Lung (tissue), 12 donors: ENCODE measurements around the gene BEAN1. TPM values are rescaled to one million over a fixed set of nuclear protein-coding genes. Genes with fewer than 3 reads are reported as not detected.

Source experiments
- ATAC-seq: fragments of 200-7000 bp; cut with Tn5 transposase; one replicate; pipeline ENCODE4 v1.9.1; 2020; ENCODE audit warnings: moderate number of reproducible peaks; ENCODE audit not compliant: insufficient read depth, low FRiP score
- DNase-seq, 3 donors: peaks; one replicate each; pipeline ENCODE4 v3.0.0-alpha.2; 2013 to 2017
- H3K27ac ChIP-seq, 2 donors: one replicate each; pipeline ENCODE4 v1.5.1; 2013; ENCODE audit warnings: mild to moderate bottlenecking in 2 of 2, moderate library complexity in 2 of 2, control low read depth in 1 of 2, inconsistent platforms in 1 of 2, low read depth in 1 of 2, low read length in 1 of 2
- H3K27me3 ChIP-seq, 3 donors: one replicate each; pipeline ENCODE4 v1.5.1; 2013; ENCODE audit warnings: low read length in 2 of 3; ENCODE audit not compliant: control insufficient read depth in 3 of 3, insufficient read depth in 3 of 3
- H3K36me3 ChIP-seq, 4 donors: one replicate each; pipeline ENCODE4 v1.5.1; 2013; ENCODE audit warnings: low read length in 4 of 4, mild to moderate bottlenecking in 1 of 4, moderate library complexity in 1 of 4; ENCODE audit not compliant: control insufficient read depth in 4 of 4, insufficient read depth in 4 of 4
- H3K4me1 ChIP-seq, 5 donors: one replicate each; pipeline ENCODE4 v1.5.1; 2013; ENCODE audit warnings: low read length in 5 of 5, mild to moderate bottlenecking in 2 of 5, moderate library complexity in 1 of 5; ENCODE audit not compliant: control insufficient read depth in 5 of 5, insufficient read depth in 5 of 5
- H3K4me3 ChIP-seq: one replicate; pipeline ENCODE4 v1.5.1; 2013; ENCODE audit warnings: mild to moderate bottlenecking, control low read depth, moderate library complexity
- H3K9ac ChIP-seq, 2 donors: one replicate each; pipeline ENCODE4 v1.5.1; 2013; ENCODE audit warnings: low read length in 2 of 2, control low read depth in 1 of 2; ENCODE audit not compliant: insufficient read depth in 1 of 2
- H3K9me3 ChIP-seq, 4 donors: one replicate each; pipeline ENCODE4 v1.5.1; 2013; ENCODE audit warnings: low read length in 3 of 4, mild to moderate bottlenecking in 1 of 4, moderate library complexity in 1 of 4; ENCODE audit not compliant: control insufficient read depth in 4 of 4, insufficient read depth in 3 of 4
- WGBS, 2 donors: extraction: QIAGEN DNeasy Blood & Tissue Kit; methylation state at CpG; one replicate each; pipeline ENCODE4 v1.1.7; 2013; 5-methylcytosine and 5-hydroxymethylcytosine counted together
- polyA plus RNA-seq, 2 donors: library from polyadenylated mRNA; stranded (reverse); fragments of 200-250 nt; gene quantifications; one replicate each; pipeline ENCODE4 v1.2.1, GENCODE V29; 2013
- total RNA-seq, 2 donors: library from RNA; depleted of rRNA in 1 of 2; stranded (reverse); fragments of >200 nt in 1 of 2; gene quantifications; one replicate each; pipeline ENCODE4 v1.2.1, GENCODE V29; 2014 to 2021
- TF ChIP-seq, protein P1 (sequence below): IDR thresholded peaks from 2 replicates; pipeline ENCODE4 v1.5.1; 2012; ENCODE audit warnings: mild to moderate bottlenecking; ENCODE audit errors: control extremely low read depth, extremely low read depth
- donor health status: control.
- donor health status: control.
- donor health status: Bipolar disorder and iron deficiency.
- donor health status: healthy.
- donor health status: DM: yes; HTN: yes; CAD: no.

BEAN1 gene
- total and polyA plus RNA-seq, 4 donors, result 0.16 to 3.2 (median 0.25) TPM

DNA sequence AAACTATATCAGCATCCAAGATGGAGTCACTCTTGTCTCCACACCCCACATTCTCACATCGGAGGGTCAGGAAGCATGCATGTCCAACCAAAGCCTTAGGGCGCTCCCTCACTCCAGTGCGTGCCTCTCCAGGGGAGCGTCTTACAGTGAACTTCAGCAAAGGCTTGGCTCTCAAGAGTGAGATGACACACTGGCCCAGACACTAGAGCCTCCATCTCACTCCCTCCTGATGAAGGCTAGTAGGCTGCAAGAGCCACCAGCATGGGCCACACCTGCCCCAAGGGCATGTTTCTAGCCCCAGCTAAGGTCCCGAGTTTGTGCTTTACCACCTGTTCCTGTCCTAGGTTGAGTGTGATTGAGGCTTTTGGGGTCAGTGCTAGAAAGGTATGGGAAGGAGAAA, 40.5 kb downstream of the BEAN1 start:
- Histone ChIP-seq H3K36me3 (no peaks in the 10 kb centered on the region), H3K27me3 (no peaks in the 10 kb centered on the region), H3K9ac (no peak overlapping the region), H3K4me1 (no peaks in the 10 kb centered on the region), H3K9me3 (peaks cover 0 to 4% (median 0%) of the 10 kb centered on the region in 4 donors), H3K4me3 (no peak overlapping the region), H3K27ac (no peak overlapping the region)
- TF ChIP-seq, protein P1, sequence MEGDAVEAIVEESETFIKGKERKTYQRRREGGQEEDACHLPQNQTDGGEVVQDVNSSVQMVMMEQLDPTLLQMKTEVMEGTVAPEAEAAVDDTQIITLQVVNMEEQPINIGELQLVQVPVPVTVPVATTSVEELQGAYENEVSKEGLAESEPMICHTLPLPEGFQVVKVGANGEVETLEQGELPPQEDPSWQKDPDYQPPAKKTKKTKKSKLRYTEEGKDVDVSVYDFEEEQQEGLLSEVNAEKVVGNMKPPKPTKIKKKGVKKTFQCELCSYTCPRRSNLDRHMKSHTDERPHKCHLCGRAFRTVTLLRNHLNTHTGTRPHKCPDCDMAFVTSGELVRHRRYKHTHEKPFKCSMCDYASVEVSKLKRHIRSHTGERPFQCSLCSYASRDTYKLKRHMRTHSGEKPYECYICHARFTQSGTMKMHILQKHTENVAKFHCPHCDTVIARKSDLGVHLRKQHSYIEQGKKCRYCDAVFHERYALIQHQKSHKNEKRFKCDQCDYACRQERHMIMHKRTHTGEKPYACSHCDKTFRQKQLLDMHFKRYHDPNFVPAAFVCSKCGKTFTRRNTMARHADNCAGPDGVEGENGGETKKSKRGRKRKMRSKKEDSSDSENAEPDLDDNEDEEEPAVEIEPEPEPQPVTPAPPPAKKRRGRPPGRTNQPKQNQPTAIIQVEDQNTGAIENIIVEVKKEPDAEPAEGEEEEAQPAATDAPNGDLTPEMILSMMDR, result no peak
- 94 to 97% methylated on average over 5 of the region's 5 CpGs for WGBS, 2 donors
- no peak for ATAC-seq
- DNase-seq, result no peak

DNA sequence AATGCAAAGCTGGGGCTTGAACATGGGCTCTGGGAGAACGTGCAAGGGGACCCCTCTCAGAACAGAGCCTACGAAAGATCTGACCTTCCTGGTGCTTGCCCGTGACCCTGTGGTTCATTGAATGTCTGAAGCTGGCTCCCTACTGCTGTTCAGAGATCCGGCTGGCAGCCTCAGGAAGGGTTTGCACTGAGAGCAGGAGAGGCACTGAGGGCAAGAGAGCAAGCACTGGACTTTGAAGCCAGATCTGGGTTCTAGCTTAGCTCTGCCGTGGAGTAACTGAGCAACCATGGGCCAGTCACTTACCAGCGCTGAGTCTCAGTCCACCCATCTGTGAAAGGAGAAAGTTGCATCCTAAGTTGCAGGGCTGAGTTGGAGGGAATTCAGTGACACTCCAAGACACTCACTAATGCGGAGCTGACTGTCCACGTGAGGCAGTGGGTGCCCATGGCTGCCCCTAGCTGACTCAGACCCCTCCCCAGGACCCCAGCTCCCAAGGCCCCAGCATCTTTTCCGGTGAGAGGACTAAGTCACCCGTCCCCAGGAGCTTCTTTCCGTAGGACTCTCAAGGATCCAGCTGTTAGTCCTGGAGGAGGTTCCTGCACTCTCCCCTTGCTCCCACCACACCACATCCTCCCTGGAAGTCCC, 41.3 kb downstream of the BEAN1 start:
- ATAC-seq (no peak), DNase-seq (no peak)
- H3K4me1 ChIP-seq, result no peaks in the 10 kb centered on the region
- TF ChIP-seq, protein P1, result no peak
- 92 to 95% methylated on average over 11 of the region's 11 CpGs for WGBS, 2 donors
- no peak overlapping the region for H3K4me3 ChIP-seq
- peaks cover 0 to 4% (median 0%) of the 10 kb centered on the region in 4 donors for H3K9me3 ChIP-seq
- no peaks in the 10 kb centered on the region for H3K27me3 ChIP-seq
- no peak overlapping the region for H3K27ac ChIP-seq
- H3K9ac ChIP-seq, result no peak overlapping the region
- H3K36me3 ChIP-seq, result no peaks in the 10 kb centered on the region

DNA sequence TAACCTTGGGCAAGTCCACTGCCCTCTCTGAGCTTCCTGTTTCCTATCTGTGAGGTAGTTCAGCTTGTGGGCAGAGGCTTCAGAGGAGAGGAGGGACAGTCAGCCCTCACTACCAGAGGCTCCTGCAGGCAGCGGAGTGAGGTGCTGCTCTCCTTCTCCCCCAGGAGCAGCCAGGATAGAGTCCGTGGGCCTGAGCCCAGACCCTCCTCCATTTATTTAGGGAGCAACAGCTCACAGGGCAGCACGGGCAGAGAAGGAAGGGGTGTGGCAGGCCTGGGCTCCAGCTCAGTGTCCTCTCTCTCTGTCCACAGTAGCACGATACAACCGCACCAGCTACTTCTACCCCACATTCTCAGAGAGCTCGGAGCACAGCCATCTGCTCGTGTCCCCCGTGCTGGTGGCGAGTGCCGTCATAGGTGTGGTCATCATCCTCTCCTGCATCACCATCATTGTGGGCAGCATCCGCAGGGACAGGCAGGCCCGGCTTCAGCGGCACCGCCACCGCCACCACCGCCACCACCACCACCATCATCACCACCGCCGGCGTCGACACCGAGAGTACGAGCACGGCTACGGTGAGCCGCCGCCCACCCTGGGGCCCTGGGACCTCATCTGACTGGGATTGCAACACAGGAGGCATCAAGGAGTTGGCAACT, 42.3 kb downstream of the BEAN1 start:
- Histone ChIP-seq H3K4me3 (no peak overlapping the region), H3K9me3 (peaks cover 0 to 4% (median 0%) of the 10 kb centered on the region in 4 donors), H3K27ac (no peak overlapping the region), H3K4me1 (peaks cover 0 to 2% (median 0%) of the 10 kb centered on the region in 5 donors), H3K36me3 (no peaks in the 10 kb centered on the region), H3K27me3 (no peaks in the 10 kb centered on the region), H3K9ac (no peak overlapping the region)
- TF ChIP-seq, protein P1, result no peak
- DNase-seq, result no peak
- no peak for ATAC-seq
- WGBS, 2 donors, result 93 to 94% methylated on average over 26 of the region's 26 CpGs
